SU-DHL-6 (cell line): ENCODE results near the gene NTSR1.

ENCODE experiments used
- H2AFZ ChIP-seq: fragments of 200-600 bp; sonication (generic); 2 replicates; pipeline ENCODE4 v1.6.1; 2014; ENCODE audit warnings: low read depth, mild to moderate bottlenecking, moderate library complexity, mixed read lengths, antibody characterized with exemption, low read length; ENCODE audit not compliant: severe bottlenecking
- H3F3A ChIP-seq: fragments of 200-600 bp; shearing (Covaris generic); 2 replicates; pipeline ENCODE4 v1.6.0; 2016; ENCODE audit warnings: antibody characterized with exemption, mild to moderate bottlenecking; ENCODE audit not compliant: insufficient read depth
- H3K27ac ChIP-seq: fragments of 200-600 bp; sonication (generic); 2 replicates; pipeline ENCODE4 v1.5.1; 2016; ENCODE audit warnings: low read depth, mild to moderate bottlenecking, low read length, moderate library complexity, mixed read lengths
- H3K27me3 ChIP-seq: fragments of 200-600 bp; sonication (generic), shearing (Covaris generic); 2 replicates; pipeline ENCODE4 v1.6.0; 2014; ENCODE audit warnings: mild to moderate bottlenecking, low read length
- H3K36me3 ChIP-seq: fragments of 200-600 bp; sonication (generic); 2 replicates; pipeline ENCODE4 v1.6.1; 2014; ENCODE audit warnings: mild to moderate bottlenecking, low read length, mixed read lengths
- H3K4me2 ChIP-seq: fragments of 300-600, 200-600 bp; shearing (Covaris generic), sonication (generic); 2 replicates; pipeline ENCODE4 v1.6.0; 2014; ENCODE audit warnings: low read length, low read depth, mild to moderate bottlenecking; ENCODE audit not compliant: poor library complexity, severe bottlenecking
- H3K4me3 ChIP-seq: fragments of 200-600 bp; sonication (generic); 2 replicates; pipeline ENCODE4 v1.5.1; 2014; ENCODE audit warnings: antibody characterized with exemption, low read length, mild to moderate bottlenecking, mixed read lengths; ENCODE audit not compliant: insufficient read depth, poor library complexity, severe bottlenecking
- H3K79me2 ChIP-seq: fragments of 200-600 bp; sonication (generic); 2 replicates; pipeline ENCODE4 v1.6.1; 2014; ENCODE audit warnings: mild to moderate bottlenecking, low read length, moderate library complexity; ENCODE audit not compliant: insufficient read depth
- H3K9ac ChIP-seq: fragments of 200-600 bp; sonication (generic); 2 replicates; pipeline ENCODE4 v1.7.0; 2014; ENCODE audit warnings: mild to moderate bottlenecking, low read length
- H3K9me2 ChIP-seq: fragments of 200-600 bp; sonication (generic); replicated peaks from 2 replicates; pipeline ENCODE4 v1.6.1; 2014; ENCODE audit warnings: low read length; ENCODE audit not compliant: insufficient read depth
- H3K9me3 ChIP-seq: fragments of 200-600 bp; sonication (generic); 2 replicates; pipeline ENCODE4 v1.6.1; 2014; ENCODE audit warnings: low read length, mixed read lengths; ENCODE audit not compliant: insufficient read depth
- H4K20me1 ChIP-seq: fragments of 200-600 bp; sonication (generic); 2 replicates; pipeline ENCODE4 v1.6.1; 2014; ENCODE audit warnings: low read depth, mild to moderate bottlenecking, antibody characterized with exemption, low read length, moderate library complexity, mixed read lengths
- EZH2phosphoT487 ChIP-seq: fragments of 200-600 bp; sonication (generic), shearing (Covaris generic); conservative IDR thresholded peaks from 2 replicates; pipeline ENCODE4 v1.6.1; 2018; ENCODE audit warnings: mild to moderate bottlenecking, antibody characterized with exemption, low read length, moderate library complexity, mixed read lengths
- TF ChIP-seq, protein P1 (sequence below): fragments of 200-600 bp; sonication (generic); IDR thresholded peaks from one replicate; pipeline ENCODE4 v1.5.1; 2017; ENCODE audit warnings: antibody characterized with exemption, mild to moderate bottlenecking, low read length, moderate library complexity; ENCODE audit not compliant: insufficient read depth, poor library complexity, severe bottlenecking

NTSR1 gene

GRCh38 chr20:62670998-62671397 is 37.6 kb upstream of the NTSR1 start:
- Histone ChIP-seq H3K4me3 (no peak overlapping the region), H3K27me3 (no peaks in the 10 kb centered on the region), H3K79me2 (no peaks in the 10 kb centered on the region), H3K9me2 (no peaks in the 10 kb centered on the region), H3K27ac (no peak overlapping the region), H2AFZ (no peak overlapping the region), H3K9ac (no peak overlapping the region), H3K9me3 (no peaks in the 10 kb centered on the region), H3K36me3 (no peaks in the 10 kb centered on the region), H4K20me1 (no peaks in the 10 kb centered on the region), H3F3A (no peaks in the 10 kb centered on the region), H3K4me2 (no peak overlapping the region)
- TF ChIP-seq, protein P1, sequence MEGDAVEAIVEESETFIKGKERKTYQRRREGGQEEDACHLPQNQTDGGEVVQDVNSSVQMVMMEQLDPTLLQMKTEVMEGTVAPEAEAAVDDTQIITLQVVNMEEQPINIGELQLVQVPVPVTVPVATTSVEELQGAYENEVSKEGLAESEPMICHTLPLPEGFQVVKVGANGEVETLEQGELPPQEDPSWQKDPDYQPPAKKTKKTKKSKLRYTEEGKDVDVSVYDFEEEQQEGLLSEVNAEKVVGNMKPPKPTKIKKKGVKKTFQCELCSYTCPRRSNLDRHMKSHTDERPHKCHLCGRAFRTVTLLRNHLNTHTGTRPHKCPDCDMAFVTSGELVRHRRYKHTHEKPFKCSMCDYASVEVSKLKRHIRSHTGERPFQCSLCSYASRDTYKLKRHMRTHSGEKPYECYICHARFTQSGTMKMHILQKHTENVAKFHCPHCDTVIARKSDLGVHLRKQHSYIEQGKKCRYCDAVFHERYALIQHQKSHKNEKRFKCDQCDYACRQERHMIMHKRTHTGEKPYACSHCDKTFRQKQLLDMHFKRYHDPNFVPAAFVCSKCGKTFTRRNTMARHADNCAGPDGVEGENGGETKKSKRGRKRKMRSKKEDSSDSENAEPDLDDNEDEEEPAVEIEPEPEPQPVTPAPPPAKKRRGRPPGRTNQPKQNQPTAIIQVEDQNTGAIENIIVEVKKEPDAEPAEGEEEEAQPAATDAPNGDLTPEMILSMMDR = no peak
- no peak for TF ChIP-seq EZH2phosphoT487

DNA sequence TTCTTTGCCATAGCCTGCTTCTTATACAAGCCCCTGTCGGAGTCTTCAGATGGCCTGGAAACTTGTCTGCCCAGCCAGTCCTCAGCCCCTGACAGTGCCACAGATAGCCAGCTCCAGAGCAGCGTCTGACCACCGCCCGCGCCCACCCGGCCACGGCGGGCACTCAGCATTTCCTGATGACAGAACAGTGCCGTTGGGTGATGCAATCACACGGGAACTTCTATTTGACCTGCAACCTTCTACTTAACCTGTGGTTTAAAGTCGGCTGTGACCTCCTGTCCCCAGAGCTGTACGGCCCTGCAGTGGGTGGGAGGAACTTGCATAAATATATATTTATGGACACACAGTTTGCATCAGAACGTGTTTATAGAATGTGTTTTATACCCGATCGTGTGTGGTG is 36.9 kb upstream of the NTSR1 start:
- no peak overlapping the region for H3K4me3 ChIP-seq
- no peak overlapping the region for H2AFZ ChIP-seq
- H3K9ac ChIP-seq = no peak overlapping the region
- no peaks in the 10 kb centered on the region for H3K79me2 ChIP-seq
- no peaks in the 10 kb centered on the region for H3K27me3 ChIP-seq
- no peaks in the 10 kb centered on the region for H3F3A ChIP-seq
- H4K20me1 ChIP-seq = no peaks in the 10 kb centered on the region
- H3K4me2 ChIP-seq = no peak overlapping the region
- no peak for TF ChIP-seq EZH2phosphoT487
- TF ChIP-seq, protein P1 = no peak
- H3K9me3 ChIP-seq = no peaks in the 10 kb centered on the region
- H3K9me2 ChIP-seq = no peaks in the 10 kb centered on the region
- H3K27ac ChIP-seq = no peak overlapping the region
- no peaks in the 10 kb centered on the region for H3K36me3 ChIP-seq

DNA sequence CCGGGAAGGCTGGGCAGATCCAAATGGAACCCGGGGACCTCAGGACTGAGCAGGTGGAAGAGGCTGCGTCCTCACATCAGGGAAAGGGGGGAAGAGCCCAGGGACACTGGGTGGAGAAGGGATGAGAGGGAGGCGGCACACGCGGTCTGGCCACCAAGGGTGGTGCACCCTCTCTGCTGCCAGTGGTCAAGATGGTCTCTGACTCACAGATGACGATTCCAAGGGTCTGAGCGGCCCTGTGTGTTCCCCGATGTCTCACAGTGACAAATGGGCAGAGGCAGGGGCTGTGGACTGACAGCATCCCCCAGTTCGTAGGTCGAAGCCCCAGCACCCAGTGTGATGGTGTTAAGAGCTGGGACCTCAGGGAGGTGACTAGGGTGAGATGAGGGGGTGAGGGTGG is 34.3 kb upstream of the NTSR1 start:
- Histone ChIP-seq H3K4me2 (no peak overlapping the region), H3K27me3 (no peaks in the 10 kb centered on the region)
- TF ChIP-seq, protein P1 = no peak
- no peak for TF ChIP-seq EZH2phosphoT487

More for the DNA sequence above, 34.3 kb upstream of the NTSR1 start:
- no peak overlapping the region for H2AFZ ChIP-seq
- no peaks in the 10 kb centered on the region for H3K9me3 ChIP-seq
- H3K9ac ChIP-seq = no peak overlapping the region
- H3K79me2 ChIP-seq = no peaks in the 10 kb centered on the region
- no peak overlapping the region for H3K27ac ChIP-seq
- no peaks in the 10 kb centered on the region for H3K36me3 ChIP-seq
- H3F3A ChIP-seq = no peaks in the 10 kb centered on the region
- H3K9me2 ChIP-seq = no peaks in the 10 kb centered on the region
- no peak overlapping the region for H3K4me3 ChIP-seq
- no peaks in the 10 kb centered on the region for H4K20me1 ChIP-seq
